Esophagus muscularis mucosa (tissue), 4 donors: ENCODE data around the gene CNTN5.

Source experiments
- CTCF ChIP-seq, 3 experiments: fragments of 200-600 bp in 2 of 3; fragments of 450-650 bp in 1 of 3; sonication (generic) in 2 of 3; IDR thresholded peaks; one replicate each; pipeline ENCODE4 v1.5.1; 2017 to 2019; ENCODE audit warnings: antibody characterized with exemption in 3 of 3, mild to moderate bottlenecking in 2 of 3, moderate library complexity in 1 of 3
- EP300 ChIP-seq: sonication (generic); formaldehyde crosslinking; IDR thresholded peaks from one replicate; pipeline ENCODE4 v1.6.1; 2017; ENCODE audit warnings: antibody characterized with exemption
- POLR2A ChIP-seq: fragments of 450-650 bp; IDR thresholded peaks from one replicate; pipeline ENCODE4 v1.6.1; 2017; ENCODE audit warnings: antibody characterized with exemption, moderate library complexity, mild to moderate bottlenecking, low read depth
- POLR2AphosphoS5 ChIP-seq, 2 donors: sonication (generic); formaldehyde crosslinking; IDR thresholded peaks; one replicate each; pipeline ENCODE4 v1.6.1; 2017; ENCODE audit warnings: antibody characterized with exemption in 2 of 2

GRCh38 chr11:99509863-99510262 is 489.1 kb downstream of the CNTN5 start:
- TF ChIP-seq CTCF (IDR thresholded peaks at IDR 0.05) (no peak), POLR2A (no peak), EP300 (no peak), POLR2AphosphoS5 (IDR thresholded peaks at IDR 0.05) (no peak)
